Endothelial cell of umbilical vein (primary cell): ENCODE data around the gene RPS6KA3.

Source experiments
- CTCF ChIP-seq, 2 donors: IDR thresholded peaks; 1 replicate in 1 of 2; 2 replicates in 1 of 2; pipeline ENCODE4 v1.5.1; 2011; ENCODE audit warnings: low read length in 2 of 2, mild to moderate bottlenecking in 2 of 2, moderate library complexity in 2 of 2, control low read depth in 1 of 2, inconsistent platforms in 1 of 2, low read depth in 1 of 2; ENCODE audit not compliant: insufficient read depth in 1 of 2; ENCODE audit errors: extremely low read depth in 1 of 2
- EZH2 ChIP-seq: IDR thresholded peaks from 2 replicates; pipeline ENCODE4 v1.6.1; 2012; ENCODE audit warnings: borderline replicate concordance, low read depth, mild to moderate bottlenecking, moderate library complexity, low read length, inconsistent platforms; ENCODE audit not compliant: severe bottlenecking
- JUN ChIP-seq: IDR thresholded peaks from 2 replicates; pipeline ENCODE4 v1.6.1; 2011; ENCODE audit warnings: borderline replicate concordance, low read depth; ENCODE audit not compliant: insufficient read length, insufficient read depth
- MAX ChIP-seq: IDR thresholded peaks from 2 replicates; pipeline ENCODE4 v1.6.1; 2011; ENCODE audit not compliant: insufficient read depth, insufficient read length
- MYC ChIP-seq: IDR thresholded peaks from one replicate; pipeline ENCODE4 v1.6.1; 2011; ENCODE audit warnings: mild to moderate bottlenecking, low read depth, low read length
- POLR2A ChIP-seq: IDR thresholded peaks from 2 replicates; pipeline ENCODE4 v1.6.1; 2012; ENCODE audit warnings: low read depth, mild to moderate bottlenecking, control low read depth, low read length
- POLR2AphosphoS5 ChIP-seq: IDR thresholded peaks from 2 replicates; pipeline ENCODE4 v1.6.1; 2012; ENCODE audit warnings: low read depth, mild to moderate bottlenecking, control low read depth, low read length, moderate library complexity; ENCODE audit not compliant: insufficient read depth

GRCh38 chrX:20189171-20189570, 77.5 kb downstream of the RPS6KA3 start:
- no peak for TF ChIP-seq CTCF (IDR thresholded peaks at IDR 0.05; ENCODE audit: extremely low read depth in 1 of 2, insufficient read depth in 1 of 2, low read depth in 1 of 2, low read length in 2 of 2)
- TF ChIP-seq POLR2A, result no peak
- TF ChIP-seq EZH2, result no peak
- TF ChIP-seq JUN, result no peak
- TF ChIP-seq MYC, result no peak
- TF ChIP-seq POLR2AphosphoS5, result no peak
- TF ChIP-seq MAX, result no peak
